GM23338 (cell line): ENCODE results near the gene GPN2. TPM values are rescaled to one million over a fixed set of nuclear protein-coding genes. Genes with fewer than 3 reads are reported as not detected.

ENCODE experiments used
- ATAC-seq: fragments of 200-7000 bp; cut with Tn5 transposase; 3 replicates; pipeline ENCODE4 v1.9.1; 2020
- DNase-seq: peaks from one replicate; pipeline ENCODE4 v3.0.0-alpha.2; 2015; ENCODE audit warnings: low spot score
- H2AFZ ChIP-seq: fragments of 200-600 bp; sonication (generic); 2 replicates; pipeline ENCODE4 v1.8.0; 2016; ENCODE audit warnings: antibody characterized with exemption, mild to moderate bottlenecking, moderate library complexity
- H3F3A ChIP-seq: fragments of 200-600 bp; sonication (generic); replicated peaks from 2 replicates; pipeline ENCODE4 v1.8.0; 2017; ENCODE audit warnings: antibody characterized with exemption, mixed run types, low read depth
- H3K27ac ChIP-seq: fragments of 200-600 bp; sonication (generic); 2 replicates; pipeline ENCODE4 v1.6.1; 2016; ENCODE audit warnings: low read depth
- H3K27me3 ChIP-seq: fragments of 200-600 bp; sonication (generic); 2 replicates; pipeline ENCODE4 v1.8.0; 2016; ENCODE audit warnings: mild to moderate bottlenecking, mixed run types, moderate library complexity; ENCODE audit not compliant: insufficient read depth
- H3K36me3 ChIP-seq: fragments of 200-600 bp; sonication (generic); 2 replicates; pipeline ENCODE4 v1.8.0; 2016; ENCODE audit warnings: mild to moderate bottlenecking; ENCODE audit not compliant: insufficient read depth
- H3K4me1 ChIP-seq: fragments of 200-600 bp; sonication (generic); 2 replicates; pipeline ENCODE4 v1.8.0; 2016; ENCODE audit warnings: mild to moderate bottlenecking, moderate library complexity; ENCODE audit not compliant: insufficient read depth
- H3K4me2 ChIP-seq: fragments of 200-600 bp; sonication (generic); 2 replicates; pipeline ENCODE4 v1.7.1; 2017; ENCODE audit warnings: mixed run types
- H3K4me3 ChIP-seq: fragments of 200-600 bp; sonication (generic); 2 replicates; pipeline ENCODE4 v1.6.1; 2016; ENCODE audit warnings: mixed run types
- H3K79me2 ChIP-seq: fragments of 200-600 bp; sonication (generic); replicated peaks from 2 replicates; pipeline ENCODE4 v1.8.0; 2017; ENCODE audit warnings: mild to moderate bottlenecking; ENCODE audit not compliant: insufficient read depth
- H3K9me2 ChIP-seq: fragments of 200-600 bp; sonication (generic); 2 replicates; pipeline ENCODE4 v1.8.0; 2017; ENCODE audit not compliant: insufficient read depth
- H4K20me1 ChIP-seq: fragments of 200-600 bp; sonication (generic); replicated peaks from 2 replicates; pipeline ENCODE4 v1.8.0; 2017; ENCODE audit warnings: mild to moderate bottlenecking; ENCODE audit not compliant: insufficient read depth
- H3K27ac Mint-ChIP-seq: 2 replicates; pipeline ENCODE4 v1.8.0; 2020; ENCODE audit warnings: inconsistent platforms, mild to moderate bottlenecking, moderate library complexity, mixed read lengths
- H3K27me3 Mint-ChIP-seq: 3 replicates; pipeline ENCODE4 v1.8.0; 2022; ENCODE audit warnings: low read depth, mild to moderate bottlenecking, moderate library complexity, mixed read lengths, inconsistent platforms; ENCODE audit not compliant: insufficient read depth, poor library complexity
- H3K36me3 Mint-ChIP-seq: 3 replicates; pipeline ENCODE4 v1.8.0; 2021; ENCODE audit warnings: low read depth, mild to moderate bottlenecking, inconsistent platforms, moderate library complexity, mixed read lengths
- H3K4me1 Mint-ChIP-seq: 3 replicates; pipeline ENCODE4 v1.8.0; 2020; ENCODE audit warnings: mild to moderate bottlenecking, inconsistent platforms, mixed read lengths
- H3K4me3 Mint-ChIP-seq: 3 replicates; pipeline ENCODE4 v1.8.0; 2021; ENCODE audit warnings: moderate library complexity, mild to moderate bottlenecking, inconsistent platforms, mixed read lengths
- H3K9me3 Mint-ChIP-seq: 3 replicates; pipeline ENCODE4 v1.8.0; 2020; ENCODE audit warnings: moderate library complexity, mild to moderate bottlenecking, inconsistent platforms, mixed read lengths
- CTCF ChIP-seq, 2 experiments: fragments of 200-600 bp in 1 of 2; sonication (generic) in 1 of 2; conservative IDR thresholded peaks; 2 replicates each; pipeline versions ENCODE4 v1.5.1 to v1.6.1; 2016 to 2017; ENCODE audit warnings: antibody characterized with exemption in 2 of 2, low read depth in 2 of 2, mild to moderate bottlenecking in 2 of 2, moderate library complexity in 1 of 2
- JUNB ChIP-seq: IDR thresholded peaks from one replicate; pipeline ENCODE4 v1.6.1; 2016; ENCODE audit warnings: antibody characterized with exemption; ENCODE audit not compliant: unreplicated experiment
- REST ChIP-seq: IDR thresholded peaks from one replicate; pipeline ENCODE4 v1.6.1; 2018; ENCODE audit warnings: antibody characterized with exemption; ENCODE audit not compliant: unreplicated experiment
- ZNF462 ChIP-seq: fragments of 250-450 bp; sonication (Bioruptor Pico); IDR thresholded peaks from 2 replicates; pipeline ENCODE4 v1.5.0; 2020; ENCODE audit warnings: mild to moderate bottlenecking, moderate library complexity
- polyA plus RNA-seq: library from polyadenylated mRNA; unstranded; fragments of >200 nt; fragmentation: Nextera tagmentation; extraction: Ambion mirVana; gene quantifications from 2 replicates; pipeline ENCODE4 v1.2.1, GENCODE V29; 2016
- total RNA-seq: library from RNA; depleted of rRNA; stranded (reverse); fragments of >200 nt; shearing (Covaris generic); gene quantifications from 2 replicates; pipeline ENCODE4 v1.2.3, GENCODE V29; 2014

The GPN2 gene
- total and polyA plus RNA-seq, 2 experiments from 2014 or later, result 10.1 to 19.4 TPM

GRCh38 chr1:26863685-26864077 is 26.4 kb downstream of the GPN2 start (continued):
- no peak for TF ChIP-seq ZNF462 (CRISPR knock-in tag)
- TF ChIP-seq JUNB, result no peak
- no peak for TF ChIP-seq CTCF (conservative IDR thresholded peaks at IDR 0.05; ENCODE audit: low read depth in 2 of 2)

GRCh38 chr1:26862781-26863684 is 27.1 kb downstream of the GPN2 start, which contains the start of gene SFN:
Gene SFN, plus strand, starts transcription at chr1:26863149. Its CDS starts 64 bp downstream, at chr1:26863213.
- DNase-seq (peak; percentile 93), ATAC-seq (peak; percentile 39)
- Mint-ChIP-seq H3K4me1 (peaks cover 40% of the 10 kb centered on the region), H3K4me3 (peak within 1 kb of the TSS; percentile 56), H3K27me3 (peaks cover 28% of the 10 kb centered on the region), H3K36me3 (no peaks in the 10 kb centered on the region; the same call in 2 of the 3 replicates), H3K27ac (no peak within 1 kb of the TSS), H3K9me3 (no peaks in the 10 kb centered on the region)
- Histone ChIP-seq H3K27ac (no peak within 1 kb of the TSS), H3K9me2 (no peaks in the 10 kb centered on the region), H4K20me1 (no peaks in the 10 kb centered on the region), H3K36me3 (no peaks in the 10 kb centered on the region), H3K79me2 (no peaks in the 10 kb centered on the region), H3K27me3 (peaks cover 11% of the 10 kb centered on the region), H3K4me3 (peak within 1 kb of the TSS; percentile 78), H3F3A (peaks cover 17% of the 10 kb centered on the region), H3K4me1 (peaks cover 15% of the 10 kb centered on the region), H3K4me2 (peak within 1 kb of the TSS; percentile 96), H2AFZ (peak within 1 kb of the TSS; percentile 72; the same call in 1 of the 2 replicates)
- no peak for TF ChIP-seq REST
- peak; percentile 66 to 74 for TF ChIP-seq CTCF (conservative IDR thresholded peaks at IDR 0.05; ENCODE audit: low read depth in 2 of 2)
